Ovary (tissue), 3 donors: Measurements from ENCODE around the gene PMEPA1.

Source experiments
- EP300 ChIP-seq: sonication (generic); formaldehyde crosslinking; IDR thresholded peaks from one replicate; pipeline ENCODE4 v1.6.1; 2017; ENCODE audit warnings: antibody characterized with exemption
- POLR2A ChIP-seq: fragments of 450-650 bp; IDR thresholded peaks from one replicate; pipeline ENCODE4 v1.6.1; 2017; ENCODE audit warnings: antibody characterized with exemption, mild to moderate bottlenecking, moderate library complexity
- TF ChIP-seq, protein P1 (sequence below), 3 donors: fragments of 450-650 bp in 2 of 3; fragments of 200-600 bp in 1 of 3; IDR thresholded peaks; one replicate each; pipeline versions ENCODE4 v1.5.1 to v1.8.0; 2016 to 2022; ENCODE audit warnings: antibody characterized with exemption in 3 of 3, mild to moderate bottlenecking in 1 of 3
- donor health status: DM: no; HTN: no; CAD: no.

DNA sequence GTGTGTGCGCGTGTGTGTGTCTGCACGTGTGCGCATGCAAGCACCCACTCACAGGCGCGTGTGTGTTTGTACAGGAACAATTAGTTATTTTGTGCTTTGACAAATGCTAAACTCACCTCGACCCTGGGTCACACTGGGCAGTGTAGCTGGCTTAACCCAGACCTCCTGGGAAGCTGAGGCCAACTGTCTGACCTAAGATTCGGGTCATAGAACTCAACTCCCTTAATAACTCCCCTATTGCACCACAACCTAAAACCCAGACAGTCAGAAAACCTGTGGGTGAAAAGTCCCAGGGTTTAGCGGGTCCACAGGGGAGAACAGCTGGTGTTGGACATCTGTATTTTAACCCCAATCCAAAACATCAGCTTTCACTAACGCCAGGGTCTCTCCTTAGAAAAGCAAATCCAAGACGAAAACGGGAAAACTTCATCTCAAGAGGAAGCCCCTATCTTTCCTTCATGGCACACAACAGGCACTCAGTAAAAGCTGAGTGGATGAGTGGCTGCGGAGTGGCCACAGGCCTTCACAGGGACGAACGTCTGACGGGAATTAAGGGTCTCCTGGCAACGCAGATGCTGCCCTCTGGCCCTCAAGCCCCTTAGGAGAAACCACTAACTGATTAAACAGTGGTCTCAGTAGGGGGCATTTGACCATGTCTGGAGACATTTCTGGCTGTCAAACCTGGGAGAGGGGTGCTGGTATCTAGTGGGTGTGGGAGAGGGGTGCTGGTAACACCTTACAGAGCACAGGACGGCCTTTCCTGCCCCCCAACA, 4.5 kb downstream of the PMEPA1 start:
- TF ChIP-seq, protein P1, sequence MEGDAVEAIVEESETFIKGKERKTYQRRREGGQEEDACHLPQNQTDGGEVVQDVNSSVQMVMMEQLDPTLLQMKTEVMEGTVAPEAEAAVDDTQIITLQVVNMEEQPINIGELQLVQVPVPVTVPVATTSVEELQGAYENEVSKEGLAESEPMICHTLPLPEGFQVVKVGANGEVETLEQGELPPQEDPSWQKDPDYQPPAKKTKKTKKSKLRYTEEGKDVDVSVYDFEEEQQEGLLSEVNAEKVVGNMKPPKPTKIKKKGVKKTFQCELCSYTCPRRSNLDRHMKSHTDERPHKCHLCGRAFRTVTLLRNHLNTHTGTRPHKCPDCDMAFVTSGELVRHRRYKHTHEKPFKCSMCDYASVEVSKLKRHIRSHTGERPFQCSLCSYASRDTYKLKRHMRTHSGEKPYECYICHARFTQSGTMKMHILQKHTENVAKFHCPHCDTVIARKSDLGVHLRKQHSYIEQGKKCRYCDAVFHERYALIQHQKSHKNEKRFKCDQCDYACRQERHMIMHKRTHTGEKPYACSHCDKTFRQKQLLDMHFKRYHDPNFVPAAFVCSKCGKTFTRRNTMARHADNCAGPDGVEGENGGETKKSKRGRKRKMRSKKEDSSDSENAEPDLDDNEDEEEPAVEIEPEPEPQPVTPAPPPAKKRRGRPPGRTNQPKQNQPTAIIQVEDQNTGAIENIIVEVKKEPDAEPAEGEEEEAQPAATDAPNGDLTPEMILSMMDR (IDR thresholded peaks at IDR 0.05), result no peak
- TF ChIP-seq POLR2A (no peak), EP300 (no peak)
